GM18868 (cell line): ENCODE measurements around the gene TNC.

Source experiments
- ATAC-seq: cut with Tn5 transposase; IDR thresholded peaks from one replicate; pipeline ENCODE4 v1.9.1; 2021; ENCODE audit warnings: mild to moderate bottlenecking, moderate library complexity; ENCODE audit not compliant: unreplicated experiment

Gene TNC

GRCh38 chr9:115117999-115118878 is at the start of gene TNC:
TSS of gene TNC (minus strand) at chr9:115118157. CDS start at chr9:115091018, 27,139 bp downstream.
- no peak for ATAC-seq

GRCh38 chr9:115167175-115167574 is 49.2 kb upstream of the TNC start:
- no peak for ATAC-seq

GRCh38 chr9:115165233-115165632 is 47.3 kb upstream of the TNC start:
- no peak for ATAC-seq

GRCh38 chr9:115164511-115164974 is 46.6 kb upstream of the TNC start:
- no peak for ATAC-seq

- ATAC-seq: no peak
These were observed 45.0 kb upstream of the TNC start for GRCh38 chr9:115162946-115163345.

GRCh38 chr9:115161446-115161845 is 43.5 kb upstream of the TNC start:
- no peak for ATAC-seq

- ATAC-seq: no peak
These were observed 40.9 kb upstream of the TNC start for GRCh38 chr9:115158661-115159481.

- no peak for ATAC-seq
These were observed 39.3 kb upstream of the TNC start for GRCh38 chr9:115157245-115157674.

- ATAC-seq: no peak
These were observed 37.1 kb upstream of the TNC start for GRCh38 chr9:115155037-115155436.

- ATAC-seq: no peak
These were observed 36.7 kb upstream of the TNC start for GRCh38 chr9:115154617-115155016.

- ATAC-seq: no peak
These were observed 34.4 kb upstream of the TNC start for GRCh38 chr9:115152281-115152820.

GRCh38 chr9:115148721-115149120 is 30.8 kb upstream of the TNC start:
- no peak for ATAC-seq

- no peak for ATAC-seq
These were observed 28.6 kb upstream of the TNC start for GRCh38 chr9:115146581-115147021.

GRCh38 chr9:115144706-115145105 is 26.7 kb upstream of the TNC start:
- no peak for ATAC-seq

GRCh38 chr9:115143689-115144088 is 25.7 kb upstream of the TNC start:
- ATAC-seq: no peak

GRCh38 chr9:115142517-115143270 is 24.7 kb upstream of the TNC start:
- ATAC-seq: no peak

GRCh38 chr9:115142090-115142489 is 24.1 kb upstream of the TNC start:
- ATAC-seq: no peak

GRCh38 chr9:115141612-115142011 is 23.7 kb upstream of the TNC start:
- no peak for ATAC-seq

- ATAC-seq: no peak
These were observed 20.2 kb upstream of the TNC start for GRCh38 chr9:115138151-115138550.

- ATAC-seq: no peak
These were observed 19.6 kb upstream of the TNC start for GRCh38 chr9:115137526-115137925.
